Coronary artery (tissue), 2 donors: ENCODE data around the gene GPR4.
A peak's percentile ranks its signal among the peaks of the same experiment; 100 is the strongest.

ENCODE experiments used
- DNase-seq: peaks from one replicate; pipeline ENCODE4 v3.0.0-alpha.2; 2017; ENCODE audit warnings: low spot score
- H3K27ac ChIP-seq, 2 donors: fragments of 200-600 bp; sonication (generic); one replicate each; pipeline ENCODE4 v1.5.1; 2016 to 2019
- H3K4me3 ChIP-seq: fragments of 200-600 bp; sonication (generic); 2 replicates; pipeline ENCODE4 v1.5.1; 2016; ENCODE audit warnings: mild to moderate bottlenecking, moderate library complexity
- CTCF ChIP-seq: fragments of 200-600 bp; sonication (generic); IDR thresholded peaks from one replicate; pipeline ENCODE4 v1.5.1; 2019; ENCODE audit warnings: antibody characterized with exemption

Gene GPR4

GRCh38 chr19:45587873-45588272 is 14.1 kb downstream of the GPR4 start:
- Histone ChIP-seq H3K4me3 (no peak overlapping the region), H3K27ac (peak overlapping the region in 1 of 2 donors; percentile 22)
- no peak for TF ChIP-seq CTCF
- DNase-seq = no peak

GRCh38 chr19:45585158-45585577 is 16.8 kb downstream of the GPR4 start:
- no peak for TF ChIP-seq CTCF
- DNase-seq = no peak
- Histone ChIP-seq H3K4me3 (peak overlapping the region; percentile 96), H3K27ac (peak overlapping the region; percentile 91 to 100)

- H3K27ac ChIP-seq = peak within 1 kb of the TSS; percentile 91 to 100
- DNase-seq = peak; percentile 99
- H3K4me3 ChIP-seq = peak within 1 kb of the TSS; percentile 96
- no peak for TF ChIP-seq CTCF
These were observed 17.5 kb downstream of the GPR4 start, which contains the start of gene OPA3 for GRCh38 chr19:45584332-45585157. Gene OPA3, minus strand, starts transcription at chr19:45584802. Its CDS starts 38 bp downstream, at chr19:45584764.

GRCh38 chr19:45581576-45581975 is 20.4 kb downstream of the GPR4 start:
- Histone ChIP-seq H3K27ac (no peak overlapping the region), H3K4me3 (no peak overlapping the region)
- no peak for TF ChIP-seq CTCF
- no peak for DNase-seq

- DNase-seq = no peak
- Histone ChIP-seq H3K27ac (no peak overlapping the region), H3K4me3 (no peak overlapping the region)
- TF ChIP-seq CTCF = no peak
These were observed 23.2 kb downstream of the GPR4 start for GRCh38 chr19:45578861-45579260.

- TF ChIP-seq CTCF = no peak
- DNase-seq = no peak
- Histone ChIP-seq H3K27ac (no peak overlapping the region), H3K4me3 (no peak overlapping the region)
These were observed 24.7 kb downstream of the GPR4 start for GRCh38 chr19:45577111-45577905.
